ENCODE results near the gene SMG1. TPM values are rescaled to one million over a fixed set of nuclear protein-coding genes. Genes with fewer than 3 reads are reported as not detected.

Gene SMG1
- total and polyA plus RNA-seq, 10 of the 15 experiments (the other 5 are each of a cell fraction or from before 2014, with no cell fraction given) = 3.9 to 66.7 (median 37.0) TPM

DNA sequence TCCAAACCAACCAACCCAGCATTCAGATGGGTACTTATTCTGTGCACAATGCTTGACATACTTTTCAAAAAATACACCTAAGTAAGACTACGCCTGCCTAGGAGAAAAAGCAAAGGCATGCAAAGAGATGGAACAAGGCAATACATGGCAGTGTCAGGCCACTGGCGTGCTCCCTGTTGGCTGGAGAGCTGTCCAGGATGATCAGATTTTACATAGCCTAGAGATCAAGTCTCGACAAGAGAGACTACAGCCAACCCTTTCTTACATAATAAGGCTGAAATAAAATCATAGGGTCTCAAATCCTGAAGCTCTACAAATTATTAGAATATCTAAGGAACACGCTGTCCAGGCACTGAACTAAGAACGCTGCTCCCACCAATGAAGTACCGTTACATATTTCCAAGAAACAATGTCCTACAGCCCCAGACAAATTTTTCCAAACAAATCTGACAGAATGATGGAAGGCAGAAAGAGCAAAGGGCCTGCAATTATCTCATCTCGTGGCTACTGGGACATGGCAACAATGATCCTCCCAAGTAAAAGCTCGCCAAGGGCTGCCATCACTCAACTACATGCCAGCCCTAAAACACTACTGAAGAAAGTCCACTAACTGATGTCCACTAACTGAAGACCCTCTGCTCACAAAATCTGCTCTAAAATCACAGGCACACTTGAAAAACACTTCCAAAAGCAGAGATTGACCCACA is 141.1 kb downstream of the SMG1 start:
- ChIA-PET SMC1A (ENCODE audit: uncharacterized antibody, unreplicated experiment) (interaction anchor here (1.0 to 6.6 kb wide), 3 partner anchors 12 to 18 kb away, joined by 3 to 64 read pairs (median 4); partner anchors contain the start of gene ARL6IP1), RAD21 (ENCODE audit: unreplicated experiment) (interaction anchor here (6.3 kb wide), 1 partner anchor 17 kb away, joined by 71 read pairs; the partner anchor contains the start of gene ARL6IP1), CTCF (interaction anchor here (0.6 to 1.7 kb wide), 3 partner anchors 15 to 156 kb away, joined by 3 to 6 read pairs (median 3); partner anchors contain the start of gene ARL6IP1), POLR2A (interaction anchor here (8.3 kb wide), 1 partner anchor 17 kb away, joined by 128 read pairs; the partner anchor contains the start of gene ARL6IP1)
- FAIRE-seq (no peak), DNase-seq (ENCODE audit: low read depth, low spot score) (no peak), ATAC-seq (no peak)
- Histone ChIP-seq H2AFZ (ENCODE audit: control insufficient read depth, low read depth, low read length) (no peak overlapping the region), H3K4me2 (ENCODE audit: control insufficient read depth, insufficient read depth) (peak overlapping the region; percentile 80), H4K20me1 (ENCODE audit: control insufficient read depth, insufficient read depth) (peaks cover 24% of the 10 kb centered on the region), H3K9me3 (replicated peaks; ENCODE audit: control insufficient read depth, insufficient read depth, low read length) (no peaks in the 10 kb centered on the region), H3K36me3 (ENCODE audit: control insufficient read depth in 2 of 2, insufficient read depth in 2 of 2, low read length in 1 of 2) (peaks cover 15 to 42% of the 10 kb centered on the region in 2 experiments), H3K9ac (ENCODE audit: control insufficient read depth, insufficient read depth, low read length) (peak overlapping the region; percentile 55; the same call in 1 of the 2 replicates), H3K79me2 (ENCODE audit: control insufficient read depth, insufficient read depth, low read length) (peaks cover 76% of the 10 kb centered on the region), H3K4me1 (ENCODE audit: control insufficient read depth, insufficient read depth, low read length) (peaks cover 26% of the 10 kb centered on the region), H3K27ac (ENCODE audit: control insufficient read depth, insufficient read depth) (no peak overlapping the region), H3K4me3 (peak overlapping the region; percentile 93), H3K27me3 (replicated peaks in 1 of 2; ENCODE audit: control insufficient read depth in 2 of 2, insufficient read depth in 2 of 2, low read length in 1 of 2) (no peaks in the 10 kb centered on the region)
- no TSS peak for BruUV-seq (replicated peaks)
- in situ Hi-C loops (cut with MboI) (no loop called here), intact Hi-C loops (cut with micrococcal nuclease; ENCODE audit: unreplicated experiment) (no loop called here)
- WGBS (ENCODE audit: insufficient coverage, insufficient replicate concordance, low lambda C conversion rate, missing lambda C conversion rate) = 70% methylated on average over 8 of the region's 8 CpGs
- no peak for TF ChIP-seq CHD4 (IDR thresholded peaks at IDR 0.05)
- TF ChIP-seq BRCA1 (IDR thresholded peaks at IDR 0.05; ENCODE audit: low read depth, low read length) = no peak
- TF ChIP-seq, protein P1, sequence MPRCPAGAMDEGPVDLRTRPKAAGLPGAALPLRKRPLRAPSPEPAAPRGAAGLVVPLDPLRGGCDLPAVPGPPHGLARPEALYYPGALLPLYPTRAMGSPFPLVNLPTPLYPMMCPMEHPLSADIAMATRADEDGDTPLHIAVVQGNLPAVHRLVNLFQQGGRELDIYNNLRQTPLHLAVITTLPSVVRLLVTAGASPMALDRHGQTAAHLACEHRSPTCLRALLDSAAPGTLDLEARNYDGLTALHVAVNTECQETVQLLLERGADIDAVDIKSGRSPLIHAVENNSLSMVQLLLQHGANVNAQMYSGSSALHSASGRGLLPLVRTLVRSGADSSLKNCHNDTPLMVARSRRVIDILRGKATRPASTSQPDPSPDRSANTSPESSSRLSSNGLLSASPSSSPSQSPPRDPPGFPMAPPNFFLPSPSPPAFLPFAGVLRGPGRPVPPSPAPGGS (IDR thresholded peaks at IDR 0.05; ENCODE audit: borderline replicate concordance, insufficient read depth, low read depth, low read length, poor library complexity, severe bottlenecking) = no peak
- no peak for TF ChIP-seq RFX5 (IDR thresholded peaks at IDR 0.05; ENCODE audit: low read depth, low read length)
- TF ChIP-seq, protein P2, sequence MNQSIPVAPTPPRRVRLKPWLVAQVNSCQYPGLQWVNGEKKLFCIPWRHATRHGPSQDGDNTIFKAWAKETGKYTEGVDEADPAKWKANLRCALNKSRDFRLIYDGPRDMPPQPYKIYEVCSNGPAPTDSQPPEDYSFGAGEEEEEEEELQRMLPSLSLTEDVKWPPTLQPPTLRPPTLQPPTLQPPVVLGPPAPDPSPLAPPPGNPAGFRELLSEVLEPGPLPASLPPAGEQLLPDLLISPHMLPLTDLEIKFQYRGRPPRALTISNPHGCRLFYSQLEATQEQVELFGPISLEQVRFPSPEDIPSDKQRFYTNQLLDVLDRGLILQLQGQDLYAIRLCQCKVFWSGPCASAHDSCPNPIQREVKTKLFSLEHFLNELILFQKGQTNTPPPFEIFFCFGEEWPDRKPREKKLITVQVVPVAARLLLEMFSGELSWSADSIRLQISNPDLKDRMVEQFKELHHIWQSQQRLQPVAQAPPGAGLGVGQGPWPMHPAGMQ (IDR thresholded peaks at IDR 0.05; ENCODE audit: borderline replicate concordance) = no peak
- no peak for TF ChIP-seq SP1 (IDR thresholded peaks at IDR 0.05; ENCODE audit: low read depth, low read length)
- no peak for TF ChIP-seq PML (IDR thresholded peaks at IDR 0.05; ENCODE audit: low read length)
- no peak for TF ChIP-seq TBL1XR1 (IDR thresholded peaks at IDR 0.05; ENCODE audit: low read depth, low read length)
- no peak for TF ChIP-seq STAT1 (conservative IDR thresholded peaks at IDR 0.05)
- TF ChIP-seq YY1 (IDR thresholded peaks at IDR 0.05; ENCODE audit: low read depth, low read length) = no peak
- no peak for TF ChIP-seq KDM1A (IDR thresholded peaks at IDR 0.05; ENCODE audit: borderline replicate concordance)
- no peak for TF ChIP-seq HDGF (IDR thresholded peaks at IDR 0.05)
- TF ChIP-seq, protein P3, sequence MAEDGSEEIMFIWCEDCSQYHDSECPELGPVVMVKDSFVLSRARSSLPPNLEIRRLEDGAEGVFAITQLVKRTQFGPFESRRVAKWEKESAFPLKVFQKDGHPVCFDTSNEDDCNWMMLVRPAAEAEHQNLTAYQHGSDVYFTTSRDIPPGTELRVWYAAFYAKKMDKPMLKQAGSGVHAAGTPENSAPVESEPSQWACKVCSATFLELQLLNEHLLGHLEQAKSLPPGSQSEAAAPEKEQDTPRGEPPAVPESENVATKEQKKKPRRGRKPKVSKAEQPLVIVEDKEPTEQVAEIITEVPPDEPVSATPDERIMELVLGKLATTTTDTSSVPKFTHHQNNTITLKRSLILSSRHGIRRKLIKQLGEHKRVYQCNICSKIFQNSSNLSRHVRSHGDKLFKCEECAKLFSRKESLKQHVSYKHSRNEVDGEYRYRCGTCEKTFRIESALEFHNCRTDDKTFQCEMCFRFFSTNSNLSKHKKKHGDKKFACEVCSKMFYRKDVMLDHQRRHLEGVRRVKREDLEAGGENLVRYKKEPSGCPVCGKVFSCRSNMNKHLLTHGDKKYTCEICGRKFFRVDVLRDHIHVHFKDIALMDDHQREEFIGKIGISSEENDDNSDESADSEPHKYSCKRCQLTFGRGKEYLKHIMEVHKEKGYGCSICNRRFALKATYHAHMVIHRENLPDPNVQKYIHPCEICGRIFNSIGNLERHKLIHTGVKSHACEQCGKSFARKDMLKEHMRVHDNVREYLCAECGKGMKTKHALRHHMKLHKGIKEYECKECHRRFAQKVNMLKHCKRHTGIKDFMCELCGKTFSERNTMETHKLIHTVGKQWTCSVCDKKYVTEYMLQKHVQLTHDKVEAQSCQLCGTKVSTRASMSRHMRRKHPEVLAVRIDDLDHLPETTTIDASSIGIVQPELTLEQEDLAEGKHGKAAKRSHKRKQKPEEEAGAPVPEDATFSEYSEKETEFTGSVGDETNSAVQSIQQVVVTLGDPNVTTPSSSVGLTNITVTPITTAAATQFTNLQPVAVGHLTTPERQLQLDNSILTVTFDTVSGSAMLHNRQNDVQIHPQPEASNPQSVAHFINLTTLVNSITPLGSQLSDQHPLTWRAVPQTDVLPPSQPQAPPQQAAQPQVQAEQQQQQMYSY (CRISPR knock-in tag; IDR thresholded peaks at IDR 0.05) = no peak
- no peak for TF ChIP-seq SMAD1 (IDR thresholded peaks at IDR 0.05; ENCODE audit: low read depth, partially characterized antibody)
- TF ChIP-seq NR2C2 (IDR thresholded peaks at IDR 0.05; ENCODE audit: borderline replicate concordance, control insufficient read depth, insufficient read length, low read depth) = no peak
- TF ChIP-seq, protein P4, sequence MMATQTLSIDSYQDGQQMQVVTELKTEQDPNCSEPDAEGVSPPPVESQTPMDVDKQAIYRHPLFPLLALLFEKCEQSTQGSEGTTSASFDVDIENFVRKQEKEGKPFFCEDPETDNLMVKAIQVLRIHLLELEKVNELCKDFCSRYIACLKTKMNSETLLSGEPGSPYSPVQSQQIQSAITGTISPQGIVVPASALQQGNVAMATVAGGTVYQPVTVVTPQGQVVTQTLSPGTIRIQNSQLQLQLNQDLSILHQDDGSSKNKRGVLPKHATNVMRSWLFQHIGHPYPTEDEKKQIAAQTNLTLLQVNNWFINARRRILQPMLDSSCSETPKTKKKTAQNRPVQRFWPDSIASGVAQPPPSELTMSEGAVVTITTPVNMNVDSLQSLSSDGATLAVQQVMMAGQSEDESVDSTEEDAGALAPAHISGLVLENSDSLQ (IDR thresholded peaks at IDR 0.05) = no peak

Measured in GM12878 (cell line).